Loucy (cell line): Measurements from ENCODE around the gene MTHFS.
"Not testable (repeated sequence)": the region's sequence is repeated elsewhere in the genome, so short reads cannot be mapped to it uniquely, and the experiment has no call there.

ENCODE experiments used
- H2AFZ ChIP-seq: fragments of 200-600 bp; sonication (generic); 2 replicates; pipeline ENCODE4 v1.6.0; 2016; ENCODE audit warnings: antibody characterized with exemption, mild to moderate bottlenecking, low read length, moderate library complexity
- H3F3A ChIP-seq: fragments of 200-600 bp; 2 replicates; pipeline ENCODE4 v1.6.0; 2016; ENCODE audit warnings: antibody characterized with exemption, low read depth, mild to moderate bottlenecking
- H3K27me3 ChIP-seq: fragments of 200-600 bp; sonication (generic); 2 replicates; pipeline ENCODE4 v1.6.1; 2014; ENCODE audit warnings: low read length, mild to moderate bottlenecking; ENCODE audit not compliant: insufficient read depth, poor library complexity, severe bottlenecking
- H3K36me3 ChIP-seq: fragments of 200-600 bp; sonication (generic); 2 replicates; pipeline ENCODE4 v1.6.1; 2016; ENCODE audit warnings: low read length; ENCODE audit not compliant: insufficient read depth
- H3K4me1 ChIP-seq: fragments of 200-600 bp; sonication (generic); 2 replicates; pipeline ENCODE4 v1.5.1; 2014; ENCODE audit warnings: low read length, mild to moderate bottlenecking; ENCODE audit not compliant: insufficient read depth, poor library complexity, severe bottlenecking
- H3K4me2 ChIP-seq: fragments of 200-600 bp; sonication (generic); 2 replicates; pipeline ENCODE4 v1.6.0; 2014; ENCODE audit warnings: antibody characterized with exemption, low read length, low read depth, mild to moderate bottlenecking; ENCODE audit not compliant: poor library complexity, severe bottlenecking
- H3K4me3 ChIP-seq: fragments of 200-600 bp; sonication (generic); 2 replicates; pipeline ENCODE4 v1.5.1; 2014; ENCODE audit warnings: low read length, mild to moderate bottlenecking, mixed read lengths; ENCODE audit not compliant: poor library complexity, severe bottlenecking
- H3K79me2 ChIP-seq: fragments of 200-600 bp; sonication (generic); 2 replicates; pipeline ENCODE4 v1.6.1; 2014; ENCODE audit warnings: low read length; ENCODE audit not compliant: insufficient read depth
- H3K9ac ChIP-seq: fragments of 200-600 bp; sonication (generic); 2 replicates; pipeline ENCODE4 v1.6.0; 2014; ENCODE audit warnings: mild to moderate bottlenecking, low read depth, low read length, moderate library complexity; ENCODE audit not compliant: poor library complexity, severe bottlenecking
- H3K9me2 ChIP-seq: fragments of 200-600 bp; sonication (generic); replicated peaks from 2 replicates; pipeline ENCODE4 v1.6.1; 2016; ENCODE audit warnings: low read depth, low read length, mixed read lengths
- H3K9me3 ChIP-seq: fragments of 200-600 bp; sonication (generic); 2 replicates; pipeline ENCODE4 v1.6.1; 2014; ENCODE audit warnings: mild to moderate bottlenecking, antibody characterized with exemption, low read length, low read depth; ENCODE audit not compliant: insufficient read depth
- H4K20me1 ChIP-seq: fragments of 200-600 bp; sonication (generic); 2 replicates; pipeline ENCODE4 v1.6.0; 2014; ENCODE audit warnings: antibody characterized with exemption, low read length, mild to moderate bottlenecking; ENCODE audit not compliant: insufficient read depth, poor library complexity, severe bottlenecking
- EZH2phosphoT487 ChIP-seq: fragments of 200-600 bp; IDR thresholded peaks from 2 replicates; pipeline ENCODE4 v1.6.1; 2018; ENCODE audit warnings: antibody characterized with exemption, mild to moderate bottlenecking, moderate library complexity, borderline replicate concordance
- TF ChIP-seq, protein P1 (sequence below): fragments of 200-600 bp; sonication (generic); conservative IDR thresholded peaks from 2 replicates; pipeline ENCODE4 v1.5.1; 2014; ENCODE audit warnings: mild to moderate bottlenecking, antibody characterized with exemption, low read length

The MTHFS gene

DNA sequence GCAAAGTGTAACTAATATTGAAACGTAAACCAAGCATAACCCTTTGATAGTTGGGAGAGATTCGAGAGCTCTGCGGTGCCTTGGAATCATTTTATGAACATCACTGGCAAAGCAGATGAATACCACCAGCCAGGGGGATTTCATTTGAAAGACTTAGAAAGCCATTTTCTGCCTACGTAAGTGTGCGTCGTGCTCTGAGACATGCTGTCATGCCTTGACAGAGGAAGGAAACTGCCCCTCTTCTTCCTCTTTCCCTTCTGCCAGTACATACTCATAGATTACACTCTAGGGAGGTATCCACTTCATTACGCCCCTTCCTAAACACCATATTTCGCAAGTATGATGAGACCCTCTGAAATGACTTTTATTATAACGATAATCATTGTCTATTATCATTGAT lies 3.3 kb upstream of the MTHFS start:
- TF ChIP-seq, protein P1, sequence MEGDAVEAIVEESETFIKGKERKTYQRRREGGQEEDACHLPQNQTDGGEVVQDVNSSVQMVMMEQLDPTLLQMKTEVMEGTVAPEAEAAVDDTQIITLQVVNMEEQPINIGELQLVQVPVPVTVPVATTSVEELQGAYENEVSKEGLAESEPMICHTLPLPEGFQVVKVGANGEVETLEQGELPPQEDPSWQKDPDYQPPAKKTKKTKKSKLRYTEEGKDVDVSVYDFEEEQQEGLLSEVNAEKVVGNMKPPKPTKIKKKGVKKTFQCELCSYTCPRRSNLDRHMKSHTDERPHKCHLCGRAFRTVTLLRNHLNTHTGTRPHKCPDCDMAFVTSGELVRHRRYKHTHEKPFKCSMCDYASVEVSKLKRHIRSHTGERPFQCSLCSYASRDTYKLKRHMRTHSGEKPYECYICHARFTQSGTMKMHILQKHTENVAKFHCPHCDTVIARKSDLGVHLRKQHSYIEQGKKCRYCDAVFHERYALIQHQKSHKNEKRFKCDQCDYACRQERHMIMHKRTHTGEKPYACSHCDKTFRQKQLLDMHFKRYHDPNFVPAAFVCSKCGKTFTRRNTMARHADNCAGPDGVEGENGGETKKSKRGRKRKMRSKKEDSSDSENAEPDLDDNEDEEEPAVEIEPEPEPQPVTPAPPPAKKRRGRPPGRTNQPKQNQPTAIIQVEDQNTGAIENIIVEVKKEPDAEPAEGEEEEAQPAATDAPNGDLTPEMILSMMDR = no peak
- TF ChIP-seq EZH2phosphoT487 = no peak
- H3K4me1 ChIP-seq = peaks cover 34% of the 10 kb centered on the region
- peaks cover under 1% of the 10 kb centered on the region for H4K20me1 ChIP-seq
- H3K27me3 ChIP-seq = no peaks in the 10 kb centered on the region
- no peaks in the 10 kb centered on the region for H3K36me3 ChIP-seq
- H3K4me2 ChIP-seq = no peak overlapping the region
- no peaks in the 10 kb centered on the region for H3K9me3 ChIP-seq
- H3F3A ChIP-seq = peaks cover 10% of the 10 kb centered on the region
- peaks cover 13% of the 10 kb centered on the region for H3K79me2 ChIP-seq
- H2AFZ ChIP-seq = no peak overlapping the region
- no peak overlapping the region for H3K9ac ChIP-seq
- no peaks in the 10 kb centered on the region for H3K9me2 ChIP-seq
- no peak overlapping the region for H3K4me3 ChIP-seq

DNA sequence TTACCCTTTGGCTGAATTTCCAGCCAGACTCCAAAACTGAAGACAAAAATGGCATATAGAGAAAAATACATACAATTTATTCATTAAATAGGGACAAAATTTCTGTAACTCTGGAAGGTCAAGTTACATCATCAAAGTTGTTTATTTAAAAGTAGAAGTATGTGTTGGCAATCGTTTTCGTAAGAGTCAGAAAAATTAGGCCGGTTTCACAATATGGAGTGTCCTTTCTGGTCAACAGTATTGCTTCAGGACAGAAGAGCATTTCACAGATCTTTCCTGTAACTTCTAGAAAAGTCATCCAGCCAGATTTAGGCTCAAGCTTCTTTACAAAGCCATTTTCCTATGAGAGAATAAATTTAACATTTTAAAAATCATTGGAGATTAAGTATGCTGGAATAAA lies 2.0 kb upstream of the MTHFS start:
- not testable (repeated sequence) for H3K4me2 ChIP-seq, H3K27me3 ChIP-seq, H2AFZ ChIP-seq, H3K4me3 ChIP-seq, H3K36me3 ChIP-seq, H3K9ac ChIP-seq, H3K9me2 ChIP-seq, H3K9me3 ChIP-seq, H3F3A ChIP-seq, H4K20me1 ChIP-seq
- H3K4me1 ChIP-seq = peaks cover 39% of the 10 kb centered on the region
- H3K79me2 ChIP-seq = peaks cover 24% of the 10 kb centered on the region

DNA sequence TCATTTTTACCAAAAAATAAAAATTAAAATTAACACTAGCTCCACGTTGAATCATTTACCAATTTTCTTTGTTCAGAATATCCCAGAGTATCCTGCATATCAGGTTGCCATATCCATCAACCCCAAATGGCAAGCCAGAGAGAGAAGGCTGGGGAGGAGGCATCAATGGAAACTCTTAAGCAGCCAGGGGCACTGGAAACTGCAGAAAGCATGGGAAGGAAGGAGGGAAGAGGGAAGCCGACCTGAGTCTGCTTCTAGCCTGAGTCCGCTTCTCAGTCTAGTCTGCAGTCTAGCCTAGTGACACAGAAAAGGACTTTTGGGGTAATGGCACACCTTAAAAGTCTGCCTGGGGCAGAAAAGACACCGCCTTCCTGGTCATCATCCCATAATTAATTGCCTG lies 1.6 kb upstream of the MTHFS start:
- Histone ChIP-seq H3K36me3 (no peaks in the 10 kb centered on the region), H4K20me1 (peaks cover 4% of the 10 kb centered on the region), H3K9ac (peak overlapping the region; percentile 89), H3F3A (peaks cover 10% of the 10 kb centered on the region), H2AFZ (no peak overlapping the region), H3K9me3 (no peaks in the 10 kb centered on the region), H3K79me2 (peaks cover 24% of the 10 kb centered on the region), H3K9me2 (no peaks in the 10 kb centered on the region), H3K4me3 (peak overlapping the region; percentile 78), H3K4me1 (peaks cover 39% of the 10 kb centered on the region), H3K4me2 (peak overlapping the region; percentile 90), H3K27me3 (no peaks in the 10 kb centered on the region)
- no peak for TF ChIP-seq EZH2phosphoT487
- TF ChIP-seq, protein P1 = no peak

GRCh38 chr15:79897701-79898113 lies 893 bp upstream of the MTHFS start:
- peak overlapping the region; percentile 90 for H3K4me2 ChIP-seq
- H4K20me1 ChIP-seq = peaks cover 4% of the 10 kb centered on the region
- H3K79me2 ChIP-seq = peaks cover 24% of the 10 kb centered on the region
- H3K9ac ChIP-seq = peak overlapping the region; percentile 89
- peaks cover 39% of the 10 kb centered on the region for H3K4me1 ChIP-seq
- TF ChIP-seq, protein P1 = no peak
- no peak for TF ChIP-seq EZH2phosphoT487
- H3K27me3 ChIP-seq = no peaks in the 10 kb centered on the region
- H3K36me3 ChIP-seq = no peaks in the 10 kb centered on the region
- peak overlapping the region; percentile 78 for H3K4me3 ChIP-seq
- no peaks in the 10 kb centered on the region for H3K9me2 ChIP-seq
- H3F3A ChIP-seq = peaks cover 10% of the 10 kb centered on the region
- no peaks in the 10 kb centered on the region for H3K9me3 ChIP-seq
- H2AFZ ChIP-seq = peak overlapping the region; percentile 75
